HepG2 (cell line): Measurements from ENCODE around the gene ZMAT2. TPM values are rescaled to one million over a fixed set of nuclear protein-coding genes. Genes with fewer than 3 reads are reported as not detected.
A peak's percentile ranks its signal among the peaks of the same experiment; 100 is the strongest.

Source experiments
- ARNT ChIP-seq: fragments of 450-650 bp; IDR thresholded peaks from 2 replicates; pipeline ENCODE4 v1.6.1; 2017
- BRD4 ChIP-seq: sonication (generic); formaldehyde crosslinking; IDR thresholded peaks from 2 replicates; pipeline ENCODE4 v1.4.0; 2020; ENCODE audit warnings: missing genetic modification reagents
- CCAR2 ChIP-seq: fragments of 200-400 bp; formaldehyde crosslinking; optimal IDR thresholded peaks from 2 replicates; pipeline ENCODE3; 2018; ENCODE audit warnings: low read depth, mild to moderate bottlenecking, low read length, moderate library complexity
- CHCHD3 ChIP-seq: sonication (generic); formaldehyde crosslinking; IDR thresholded peaks from 2 replicates; pipeline ENCODE4 v1.8.0; 2022; ENCODE audit warnings: mild to moderate bottlenecking, missing genetic modification reagents, moderate library complexity
- FOXA3 ChIP-seq: IDR thresholded peaks from 2 replicates; pipeline ENCODE4 v1.6.1; 2016; ENCODE audit warnings: missing genetic modification reagents, missing compliant biosample characterization
- GATAD2A ChIP-seq: IDR thresholded peaks from 2 replicates; pipeline ENCODE4 v1.6.1; 2016
- HOXA9 ChIP-seq: sonication (generic); formaldehyde crosslinking; IDR thresholded peaks from 2 replicates; pipeline ENCODE4 v1.8.1; 2022; ENCODE audit warnings: missing genetic modification reagents, mild to moderate bottlenecking, moderate library complexity, borderline replicate concordance
- KIAA2018 ChIP-seq: sonication (generic); formaldehyde crosslinking; IDR thresholded peaks from 2 replicates; pipeline ENCODE4 v1.5.0; 2020; ENCODE audit warnings: mild to moderate bottlenecking, missing genetic modification reagents, borderline replicate concordance
- KLF15 ChIP-seq: sonication (generic); formaldehyde crosslinking; IDR thresholded peaks from 2 replicates; pipeline ENCODE4 v1.8.1; 2023; ENCODE audit warnings: borderline replicate concordance, mild to moderate bottlenecking, inconsistent platforms, missing genetic modification reagents, mixed read lengths
- NAIF1 ChIP-seq: sonication (generic); formaldehyde crosslinking; IDR thresholded peaks from 2 replicates; pipeline ENCODE4 v1.5.0; 2020; ENCODE audit warnings: mild to moderate bottlenecking, missing genetic modification reagents, borderline replicate concordance
- NCOA2 ChIP-seq: sonication (generic); formaldehyde crosslinking; IDR thresholded peaks from 2 replicates; pipeline ENCODE4 v1.8.0; 2022; ENCODE audit warnings: inconsistent platforms
- PHF20 ChIP-seq: sonication (generic); formaldehyde crosslinking; IDR thresholded peaks from 2 replicates; pipeline ENCODE4 v1.5.0; 2020; ENCODE audit warnings: mild to moderate bottlenecking, missing genetic modification reagents
- RFXANK ChIP-seq: IDR thresholded peaks from 2 replicates; pipeline ENCODE4 v1.6.1; 2016
- SRF ChIP-seq: IDR thresholded peaks from 2 replicates; pipeline ENCODE4 v1.6.1; 2011; ENCODE audit warnings: mild to moderate bottlenecking, low read depth, low read length, moderate library complexity
- SRSF4 ChIP-seq: fragments of 200-400 bp; formaldehyde crosslinking; IDR thresholded peaks from one replicate; pipeline ENCODE4 v1.6.1; 2018; ENCODE audit warnings: mild to moderate bottlenecking, low read depth, low read length, moderate library complexity; ENCODE audit not compliant: poor library complexity, severe bottlenecking
- THYN1 ChIP-seq: sonication (generic); formaldehyde crosslinking; IDR thresholded peaks from 2 replicates; pipeline ENCODE4 v1.8.1; 2023; ENCODE audit warnings: low read depth, mild to moderate bottlenecking, moderate library complexity, missing genetic modification reagents, borderline replicate concordance
- YEATS4 ChIP-seq: sonication (generic); formaldehyde crosslinking; IDR thresholded peaks from 2 replicates; pipeline ENCODE4 v1.4.0; 2020; ENCODE audit warnings: missing genetic modification reagents, borderline replicate concordance
- ZNF761 ChIP-seq: sonication (generic); formaldehyde crosslinking; conservative IDR thresholded peaks from 2 replicates; pipeline ENCODE4 v1.4.0; 2020; ENCODE audit warnings: mild to moderate bottlenecking, missing genetic modification reagents
- ZNF839 ChIP-seq: sonication (generic); formaldehyde crosslinking; IDR thresholded peaks from 2 replicates; pipeline ENCODE4 v1.4.0; 2020; ENCODE audit warnings: missing genetic modification reagents, mild to moderate bottlenecking, borderline replicate concordance
- polyA plus RNA-seq, 8 experiments: library from polyadenylated mRNA; depleted of rRNA in 3 of 8; stranded (reverse) in 7 of 8; unstranded in 1 of 8; fragments of >200 nt; fragmentation: Illumina TruSeq in 4 of 8; extraction: Trizol in 4 of 8; gene quantifications; 2 replicates each; pipeline versions ENCODE4 v1.2.1 to v1.2.3, GENCODE V29; 2011 to 2016; ENCODE audit warnings: low read depth in 4 of 8, missing spikeins in 1 of 8, mixed read lengths in 1 of 8; ENCODE audit not compliant: insufficient read depth in 1 of 8
- total RNA-seq, 5 experiments: library from RNA; depleted of rRNA; stranded (reverse); fragments of >200 nt; fragmentation: Illumina TruSeq; extraction: Trizol; gene quantifications; 2 replicates each; pipeline ENCODE4 v1.2.3, GENCODE V29; 2016; ENCODE audit warnings: low read depth in 1 of 5
- TF ChIP-seq, protein P1 (sequence below), 2 experiments: sonication (generic) in 1 of 2; formaldehyde crosslinking in 1 of 2; IDR thresholded peaks; 2 replicates each; pipeline versions ENCODE4 v1.5.1 to v1.6.1; 2011 to 2020; ENCODE audit warnings: borderline replicate concordance in 1 of 2, low read depth in 1 of 2, low read length in 1 of 2, mild to moderate bottlenecking in 1 of 2, missing genetic modification reagents in 1 of 2, moderate library complexity in 1 of 2

The ZMAT2 gene
- total and polyA plus RNA-seq, 2 of the 13 experiments (the other 11 are each of a cell fraction or from before 2014, with no cell fraction given): 35.4 to 92.8 TPM

DNA sequence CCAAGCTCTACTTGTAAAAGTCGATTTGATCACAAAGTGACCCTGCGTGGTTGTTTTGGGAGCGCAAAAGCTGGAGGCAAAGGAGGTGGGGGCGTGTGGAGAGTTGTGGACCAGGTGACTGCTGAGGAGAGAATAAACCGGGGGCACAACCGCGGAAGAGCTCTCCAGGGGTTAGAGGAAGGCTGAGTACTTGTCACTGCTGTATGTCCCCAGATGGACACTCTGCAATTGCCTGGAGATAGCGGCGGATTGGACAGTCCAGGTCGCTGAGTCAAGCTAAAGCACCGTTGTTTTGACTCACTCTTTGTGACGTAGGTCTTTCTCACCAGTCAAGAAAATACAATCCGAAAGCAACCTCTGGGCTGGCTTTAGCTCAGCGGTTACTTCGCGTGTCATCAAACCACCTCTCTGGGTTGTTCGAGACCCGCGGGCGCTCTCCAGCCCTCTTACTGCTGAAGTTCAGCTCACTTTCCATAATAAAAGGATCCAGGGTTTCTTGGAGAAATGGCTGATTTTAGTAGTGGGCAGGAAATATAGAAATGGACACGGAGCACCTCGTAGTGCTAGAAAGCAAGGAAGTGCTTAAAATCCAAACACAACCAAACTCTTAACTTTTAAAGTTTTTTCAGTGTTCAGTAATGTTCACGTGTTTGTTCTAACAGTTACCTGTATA is 25.7 kb downstream of the ZMAT2 start (continued):
- TF ChIP-seq KIAA2018 (CRISPR knock-in tag) (no peak), SRF (no peak), RFXANK (peak; percentile 64; the same call in 1 of the 2 replicates), YEATS4 (CRISPR knock-in tag) (peak; percentile 58), NCOA2 (peak; percentile 34; the same call in 1 of the 2 replicates), CHCHD3 (no peak), KLF15 (CRISPR knock-in tag) (no peak), ZNF761 (CRISPR knock-in tag) (no peak), CCAR2 (no peak), GATAD2A (CRISPR knock-in tag) (peak; percentile 86), FOXA3 (CRISPR knock-in tag) (peak; percentile 49; the same call in 1 of the 2 replicates), BRD4 (CRISPR knock-in tag) (no peak), PHF20 (CRISPR knock-in tag) (no peak), ZNF839 (no peak), THYN1 (CRISPR knock-in tag) (no peak), ARNT (no peak), HOXA9 (CRISPR knock-in tag) (no peak), NAIF1 (CRISPR knock-in tag) (peak; percentile 73), SRSF4 (no peak)
- TF ChIP-seq, protein P1, sequence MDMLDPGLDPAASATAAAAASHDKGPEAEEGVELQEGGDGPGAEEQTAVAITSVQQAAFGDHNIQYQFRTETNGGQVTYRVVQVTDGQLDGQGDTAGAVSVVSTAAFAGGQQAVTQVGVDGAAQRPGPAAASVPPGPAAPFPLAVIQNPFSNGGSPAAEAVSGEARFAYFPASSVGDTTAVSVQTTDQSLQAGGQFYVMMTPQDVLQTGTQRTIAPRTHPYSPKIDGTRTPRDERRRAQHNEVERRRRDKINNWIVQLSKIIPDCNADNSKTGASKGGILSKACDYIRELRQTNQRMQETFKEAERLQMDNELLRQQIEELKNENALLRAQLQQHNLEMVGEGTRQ (IDR thresholded peaks at IDR 0.05; ENCODE audit: low read depth, low read length): no peak
- TF ChIP-seq, protein P1 (CRISPR knock-in tag; IDR thresholded peaks at IDR 0.05; ENCODE audit: borderline replicate concordance): no peak
